ENCODE results near the gene PYCR2. TPM values are rescaled to one million over a fixed set of nuclear protein-coding genes. Genes with fewer than 3 reads are reported as not detected.
"Not testable (repeated sequence)": the region's sequence is repeated elsewhere in the genome, so short reads cannot be mapped to it uniquely, and the experiment has no call there.

Gene PYCR2
- total RNA-seq, 8 experiments from 2014 or later: 51.3 to 92.2 (median 65.1) TPM

GRCh38 chr1:225940385-225941151 lies 16.5 kb upstream of the PYCR2 start:
- in situ Hi-C loops (cut with MboI; ENCODE audit: low pct_unique_long_range_greater_than_20kb in 2 of 9, low sequenced_read_pairs in 9 of 9, unreplicated experiment in 9 of 9): no loop called here
- ATAC-seq (replicated peaks in 6 of 8): peak in 5 of 8 experiments; percentile 2 to 31 (median 16)
- 57 to 100% (median 88%) methylated on average over 1 to 18 of the region's 25 CpGs; no CpG with 5 or more reads in 4 of the 10 experiments for WGBS, 10 experiments
- Histone ChIP-seq H3K4me1 (replicated peaks in 1 of 2) (peaks cover 15 to 28% of the 10 kb centered on the region in 2 donors), H3K27ac (no peak overlapping the region), H3K4me3 (no peak overlapping the region)

DNA sequence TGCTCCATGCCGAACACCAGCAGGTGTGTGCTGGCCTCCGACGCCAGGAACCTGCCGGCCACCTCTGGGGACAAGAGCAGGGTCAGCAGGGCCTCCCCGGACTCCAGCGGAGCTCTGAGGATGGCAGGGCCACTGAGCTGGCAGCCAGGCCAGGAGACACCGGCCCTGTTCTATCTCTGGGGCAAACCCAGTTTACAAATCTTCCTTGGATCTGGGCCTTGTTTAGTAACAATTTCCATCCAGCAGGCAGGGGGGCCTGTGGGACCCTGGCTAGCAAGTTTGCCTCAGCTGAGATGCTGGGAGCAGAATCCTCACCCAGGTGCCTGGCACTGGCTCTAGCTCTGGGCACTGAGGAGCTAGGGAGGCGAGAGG lies 15.9 kb upstream of the PYCR2 start:
- in situ Hi-C loops (cut with MboI; ENCODE audit: low pct_unique_long_range_greater_than_20kb in 2 of 9, low sequenced_read_pairs in 9 of 9, unreplicated experiment in 9 of 9); ATAC-seq (replicated peaks in 6 of 8); H3K4me3 ChIP-seq; H3K27ac ChIP-seq: not testable (repeated sequence)
- 71% methylated on average over 1 of the region's 8 CpGs; no CpG with 5 or more reads in 9 of the 10 experiments for WGBS, 10 experiments
- H3K4me1 ChIP-seq (replicated peaks in 1 of 2): peaks cover 12 to 22% of the 10 kb centered on the region in 2 donors

- 81 to 100% (median 94%) methylated on average over 2 to 6 of the region's 69 CpGs; no CpG with 5 or more reads in 5 of the 10 experiments for WGBS, 10 experiments
- in situ Hi-C loops (cut with MboI; ENCODE audit: low pct_unique_long_range_greater_than_20kb in 2 of 9, low sequenced_read_pairs in 9 of 9, unreplicated experiment in 9 of 9); H3K4me3 ChIP-seq; H3K27ac ChIP-seq: not testable (repeated sequence)
- peak in 3 of 8 experiments; percentile 41 to 62 (median 61) for ATAC-seq (replicated peaks in 6 of 8)
- peaks cover 12 to 19% of the 10 kb centered on the region in 2 donors for H3K4me1 ChIP-seq (replicated peaks in 1 of 2)
These were observed 15.3 kb upstream of the PYCR2 start for GRCh38 chr1:225939097-225939938.

GRCh38 chr1:225937048-225937968 lies 13.3 kb upstream of the PYCR2 start:
- WGBS, 10 experiments: 79 to 100% (median 84%) methylated on average over 1 to 8 of the region's 21 CpGs; no CpG with 5 or more reads in 3 of the 10 experiments
- in situ Hi-C loops (cut with MboI; ENCODE audit: low pct_unique_long_range_greater_than_20kb in 2 of 9, low sequenced_read_pairs in 9 of 9, unreplicated experiment in 9 of 9): no loop called here
- Histone ChIP-seq H3K27ac (no peak overlapping the region), H3K4me3 (no peak overlapping the region), H3K4me1 (replicated peaks in 1 of 2) (peaks cover 12 to 19% of the 10 kb centered on the region in 2 donors)
- ATAC-seq (replicated peaks in 6 of 8): no peak

GRCh38 chr1:225936523-225936922 lies 12.5 kb upstream of the PYCR2 start:
- Histone ChIP-seq H3K4me1 (replicated peaks in 1 of 2) (peaks cover 8 to 13% of the 10 kb centered on the region in 2 donors), H3K27ac (no peak overlapping the region), H3K4me3 (no peak overlapping the region)
- 4 to 80% (median 60%) methylated on average over 1 to 3 of the region's 3 CpGs; no CpG with 5 or more reads in 3 of the 10 experiments for WGBS, 10 experiments
- peak in 2 of 8 experiments; percentile 58 to 67 for ATAC-seq (replicated peaks in 6 of 8)
- in situ Hi-C loops (cut with MboI; ENCODE audit: low pct_unique_long_range_greater_than_20kb in 2 of 9, low sequenced_read_pairs in 9 of 9, unreplicated experiment in 9 of 9): no loop called here

GRCh38 chr1:225936086-225936485 lies 12.0 kb upstream of the PYCR2 start:
- in situ Hi-C loops (cut with MboI; ENCODE audit: low pct_unique_long_range_greater_than_20kb in 2 of 9, low sequenced_read_pairs in 9 of 9, unreplicated experiment in 9 of 9): not testable (repeated sequence)
- peak in 1 of 8 experiments; percentile 11 for ATAC-seq (replicated peaks in 6 of 8)

DNA sequence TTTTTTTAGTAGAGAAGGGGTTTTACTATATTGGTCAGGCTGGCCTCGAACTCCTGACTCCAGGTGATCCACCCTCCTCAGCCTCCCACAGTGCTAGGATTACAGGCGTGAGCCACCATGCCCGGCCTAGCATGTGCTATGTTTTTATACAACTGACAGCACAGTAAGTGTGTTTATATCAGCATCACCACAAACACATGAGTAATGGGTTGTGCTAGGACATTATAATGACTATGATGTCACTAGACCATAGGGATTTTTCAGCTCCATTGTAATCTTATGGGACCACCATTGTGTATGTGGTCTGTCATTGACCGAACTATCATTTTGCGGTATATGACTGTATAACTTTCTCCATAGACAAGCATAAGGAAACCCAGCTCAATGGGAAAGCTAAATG lies 10.7 kb upstream of the PYCR2 start:
- ATAC-seq (replicated peaks in 6 of 8): no peak
- in situ Hi-C loops (cut with MboI; ENCODE audit: low pct_unique_long_range_greater_than_20kb in 2 of 9, low sequenced_read_pairs in 9 of 9, unreplicated experiment in 9 of 9): no loop called here
- WGBS, 10 experiments: 84 to 100% (median 93%) methylated on average over 2 to 5 of the region's 5 CpGs
- Histone ChIP-seq H3K4me3 (no peak overlapping the region), H3K4me1 (replicated peaks in 1 of 2) (no peaks in the 10 kb centered on the region), H3K27ac (no peak overlapping the region)

More at GRCh38 chr1:225936086-225936485, 12.0 kb upstream of the PYCR2 start:
- H3K4me3 ChIP-seq; H3K4me1 ChIP-seq (replicated peaks in 1 of 2); H3K27ac ChIP-seq: not testable (repeated sequence)
- 29 to 85% (median 71%) methylated on average over 1 to 8 of the region's 8 CpGs; no CpG with 5 or more reads in 1 of the 10 experiments for WGBS, 10 experiments

DNA sequence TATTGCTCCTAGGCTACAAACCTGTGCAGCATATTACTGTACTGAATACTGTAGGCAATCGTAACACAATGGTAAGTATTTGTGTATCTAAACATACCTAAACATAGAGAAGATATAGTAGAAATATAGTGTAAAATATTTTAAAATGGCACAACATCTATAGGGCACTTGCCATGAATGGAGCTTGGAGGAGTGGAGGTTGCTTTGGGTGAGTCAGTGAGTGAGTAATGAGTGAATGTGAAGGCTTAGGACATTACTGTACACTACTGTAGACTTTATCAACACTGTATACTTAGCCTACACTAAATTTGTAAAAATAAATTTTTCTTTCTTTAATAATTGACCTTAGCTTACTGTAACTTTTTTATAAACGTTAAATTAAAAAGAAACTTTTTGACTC lies 9.0 kb upstream of the PYCR2 start:
- Histone ChIP-seq H3K4me1 (replicated peaks in 1 of 2) (no peaks in the 10 kb centered on the region), H3K4me3 (no peak overlapping the region), H3K27ac (no peak overlapping the region)
- no peak for ATAC-seq (replicated peaks in 6 of 8)
- in situ Hi-C loops (cut with MboI; ENCODE audit: low pct_unique_long_range_greater_than_20kb in 2 of 9, low sequenced_read_pairs in 9 of 9, unreplicated experiment in 9 of 9): no loop called here
- 0 to 100% (median 77%) methylated on average over 1 to 2 of the region's 2 CpGs for WGBS, 10 experiments

GRCh38 chr1:225931270-225932136 lies 7.5 kb upstream of the PYCR2 start:
- in situ Hi-C loops (cut with MboI; ENCODE audit: low pct_unique_long_range_greater_than_20kb in 2 of 9, low sequenced_read_pairs in 9 of 9, unreplicated experiment in 9 of 9): no loop called here
- H3K4me1 ChIP-seq (replicated peaks in 1 of 2): no peaks in the 10 kb centered on the region
- no peak for ATAC-seq (replicated peaks in 6 of 8)
- no peak overlapping the region for H3K27ac ChIP-seq
- no peak overlapping the region for H3K4me3 ChIP-seq
- WGBS, 10 experiments: 33 to 100% (median 86%) methylated on average over 1 to 5 of the region's 5 CpGs; no CpG with 5 or more reads in 1 of the 10 experiments

GRCh38 chr1:225930566-225930965 lies 6.5 kb upstream of the PYCR2 start:
- WGBS, 10 experiments: 43 to 100% (median 90%) methylated on average over 1 to 2 of the region's 2 CpGs; no CpG with 5 or more reads in 2 of the 10 experiments

DNA sequence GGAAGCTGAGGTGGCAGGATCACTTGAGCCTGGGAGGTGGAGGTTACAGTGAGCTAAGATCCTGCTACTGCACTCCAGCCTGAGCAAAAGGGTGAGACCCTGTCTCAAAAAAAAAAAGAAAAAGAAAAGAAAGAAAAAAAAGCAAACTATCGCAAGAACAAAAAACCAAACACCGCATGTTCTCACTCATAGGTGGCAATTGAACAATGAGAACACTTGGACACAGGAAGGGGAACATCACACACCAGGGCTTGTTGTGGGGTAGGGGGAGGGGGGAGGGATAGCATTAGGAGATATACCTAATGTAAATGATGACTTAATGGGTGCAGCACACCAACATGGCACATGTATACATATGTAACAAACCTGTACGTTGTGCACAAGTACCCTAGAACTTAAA lies 5.4 kb upstream of the PYCR2 start:
- H3K4me1 ChIP-seq (replicated peaks in 1 of 2); ATAC-seq (replicated peaks in 6 of 8); H3K27ac ChIP-seq; in situ Hi-C loops (cut with MboI; ENCODE audit: low pct_unique_long_range_greater_than_20kb in 2 of 9, low sequenced_read_pairs in 9 of 9, unreplicated experiment in 9 of 9); H3K4me3 ChIP-seq: not testable (repeated sequence)
- 74 to 100% (median 92%) methylated on average over 1 to 3 of the region's 3 CpGs; no CpG with 5 or more reads in 3 of the 10 experiments for WGBS, 10 experiments

More at GRCh38 chr1:225930566-225930965, 6.5 kb upstream of the PYCR2 start:
- Histone ChIP-seq H3K4me3 (no peak overlapping the region), H3K4me1 (replicated peaks in 1 of 2) (no peaks in the 10 kb centered on the region), H3K27ac (no peak overlapping the region)
- in situ Hi-C loops (cut with MboI; ENCODE audit: low pct_unique_long_range_greater_than_20kb in 2 of 9, low sequenced_read_pairs in 9 of 9, unreplicated experiment in 9 of 9): no loop called here
- no peak for ATAC-seq (replicated peaks in 6 of 8)

Data from motor neuron (in vitro differentiated cells).